Smooth muscle cell (in vitro differentiated cells): ENCODE data around the gene OS9. TPM values are rescaled to one million over a fixed set of nuclear protein-coding genes. Genes with fewer than 3 reads are reported as not detected.
A peak's percentile ranks its signal among the peaks of the same experiment; 100 is the strongest.
"Not testable (repeated sequence)": the region's sequence is repeated elsewhere in the genome, so short reads cannot be mapped to it uniquely, and the experiment has no call there.

Experiments
- DNase-seq: peaks from one replicate; lab custom pipeline; 2025; ENCODE audit not compliant: unreplicated experiment; lab: John Stamatoyannopoulos, UW
- H2AFZ ChIP-seq: fragments of 200-600 bp; sonication (generic); 2 replicates; pipeline ENCODE4 v1.6.0; 2016; ENCODE audit warnings: antibody characterized with exemption, low read depth, mild to moderate bottlenecking
- H3F3A ChIP-seq: fragments of 200-600 bp; sonication (generic); 2 replicates; pipeline ENCODE4 v1.6.0; 2017; ENCODE audit warnings: antibody characterized with exemption, low read depth
- H3K27ac ChIP-seq: fragments of 200-600 bp; sonication (generic); 2 replicates; pipeline ENCODE4 v1.5.1; 2016; ENCODE audit warnings: low read depth, mild to moderate bottlenecking
- H3K27me3 ChIP-seq: fragments of 200-600 bp; sonication (generic); 2 replicates; pipeline ENCODE4 v1.6.1; 2016; ENCODE audit warnings: low read depth, mild to moderate bottlenecking
- H3K36me3 ChIP-seq: fragments of 200-600 bp; sonication (generic); 2 replicates; pipeline ENCODE4 v1.5.1; 2016; ENCODE audit warnings: low read depth
- H3K4me1 ChIP-seq: fragments of 200-600 bp; sonication (generic); 2 replicates; pipeline ENCODE4 v1.5.1; 2016; ENCODE audit warnings: low read depth
- H3K4me2 ChIP-seq: fragments of 200-600 bp; sonication (generic); 2 replicates; pipeline ENCODE4 v1.6.0; 2016; ENCODE audit warnings: mild to moderate bottlenecking
- H3K4me3 ChIP-seq: fragments of 200-600 bp; sonication (generic); 2 replicates; pipeline ENCODE4 v1.5.1; 2016; ENCODE audit warnings: mild to moderate bottlenecking
- H3K79me2 ChIP-seq: fragments of 200-600 bp; sonication (generic); 2 replicates; pipeline ENCODE4 v1.6.0; 2016; ENCODE audit warnings: low read depth, mild to moderate bottlenecking
- H3K9ac ChIP-seq: fragments of 200-600 bp; sonication (generic); 2 replicates; pipeline ENCODE4 v1.6.0; 2016; ENCODE audit warnings: low read depth
- H3K9me3 ChIP-seq: fragments of 200-600 bp; sonication (generic); replicated peaks from 2 replicates; pipeline ENCODE4 v1.5.1; 2016; ENCODE audit warnings: low read depth
- H4K20me1 ChIP-seq: fragments of 200-600 bp; sonication (generic); 2 replicates; pipeline ENCODE4 v1.6.0; 2016; ENCODE audit warnings: low read depth
- CTCF ChIP-seq: fragments of 200-600 bp; sonication (generic); IDR thresholded peaks from 2 replicates; pipeline ENCODE4 v1.5.1; 2017; ENCODE audit warnings: borderline replicate concordance, mild to moderate bottlenecking, antibody characterized with exemption; ENCODE audit not compliant: insufficient read depth, poor library complexity, severe bottlenecking
- WGBS: methylation state at CpG from one replicate; pipeline ENCODE4 v1.1.7; 2016; ENCODE audit warnings: low lambda C conversion rate; 5-methylcytosine and 5-hydroxymethylcytosine counted together
- polyA plus RNA-seq: library from polyadenylated mRNA; unstranded; fragments of >200 nt; fragmentation: Nextera tagmentation; extraction: Ambion mirVana; gene quantifications from 2 replicates; pipeline ENCODE4 v1.2.1, GENCODE V29; 2016
- total RNA-seq: library from RNA; depleted of rRNA; stranded (reverse); fragments of >200 nt; gene quantifications from 2 replicates; pipeline ENCODE4 v1.2.3, GENCODE V29; 2014

Gene OS9
- 236 and 374 TPM in 2 replicates for total RNA-seq
- polyA plus RNA-seq = 162 and 179 TPM in 2 replicates

- Histone ChIP-seq H3K9me3 (no peaks in the 10 kb centered on the region), H4K20me1 (no peaks in the 10 kb centered on the region), H3K79me2 (no peaks in the 10 kb centered on the region), H3K4me1 (peaks cover 6% of the 10 kb centered on the region), H3K27me3 (no peaks in the 10 kb centered on the region), H3K4me2 (peak within 1 kb of the TSS; percentile 87), H3K27ac (no peak within 1 kb of the TSS), H3F3A (no peaks in the 10 kb centered on the region), H3K36me3 (peaks cover 8% of the 10 kb centered on the region), H3K4me3 (peak within 1 kb of the TSS; percentile 88), H2AFZ (peak within 1 kb of the TSS; percentile 82), H3K9ac (peak within 1 kb of the TSS; percentile 78)
- TF ChIP-seq CTCF = peak; percentile 58
- WGBS = under 1% methylated on average over 45 of the region's 45 CpGs
- DNase-seq = peak; percentile 86
Measured at GRCh38 chr12:57693659-57694458, at the start of gene OS9. OS9 (plus strand) TSS chr12:57694132; CDS start chr12:57694162, 30 bp downstream.

GRCh38 chr12:57645990-57646658, 47.8 kb upstream of the OS9 start:
- not testable (repeated sequence) for H4K20me1 ChIP-seq, H3F3A ChIP-seq, DNase-seq, H3K9me3 ChIP-seq, H3K4me2 ChIP-seq, H3K27ac ChIP-seq, H3K4me3 ChIP-seq, H3K4me1 ChIP-seq, H3K79me2 ChIP-seq, H3K27me3 ChIP-seq, H2AFZ ChIP-seq, H3K9ac ChIP-seq, H3K36me3 ChIP-seq
- 52% methylated on average over 10 of the region's 13 CpGs for WGBS

GRCh38 chr12:57646659-57647049, 47.3 kb upstream of the OS9 start:
- H3K27ac ChIP-seq, H3K4me1 ChIP-seq, H3K79me2 ChIP-seq, H3K36me3 ChIP-seq, H4K20me1 ChIP-seq, H3F3A ChIP-seq, H3K27me3 ChIP-seq, H3K4me2 ChIP-seq, H3K4me3 ChIP-seq, H3K9me3 ChIP-seq, DNase-seq, H3K9ac ChIP-seq, H2AFZ ChIP-seq: not testable (repeated sequence)
- 95% methylated on average over 7 of the region's 15 CpGs for WGBS

GRCh38 chr12:57654042-57654441, 39.9 kb upstream of the OS9 start:
- WGBS = 56% methylated on average over 3 of the region's 3 CpGs
- Histone ChIP-seq H3K9me3 (no peaks in the 10 kb centered on the region), H3K9ac (no peak overlapping the region), H3K36me3 (no peaks in the 10 kb centered on the region), H3F3A (no peaks in the 10 kb centered on the region), H4K20me1 (no peaks in the 10 kb centered on the region), H3K27ac (no peak overlapping the region), H3K79me2 (no peaks in the 10 kb centered on the region), H3K4me1 (no peaks in the 10 kb centered on the region), H3K4me2 (no peak overlapping the region), H3K4me3 (no peak overlapping the region), H2AFZ (no peak overlapping the region), H3K27me3 (no peaks in the 10 kb centered on the region)
- TF ChIP-seq CTCF = no peak
- no peak for DNase-seq
